Large intestine (tissue), 3 donors: ENCODE measurements around the gene ERCC6L2. TPM values are rescaled to one million over a fixed set of nuclear protein-coding genes. Genes with fewer than 3 reads are reported as not detected.

Experiments
- DNase-seq, 2 donors: peaks; one replicate each; pipeline versions ENCODE4 v3.0.0 to v3.0.0-alpha.2; 2013
- H3K27ac ChIP-seq: one replicate; pipeline ENCODE4 v1.5.1; 2013; ENCODE audit warnings: low read length
- H3K27me3 ChIP-seq: 2 replicates; pipeline ENCODE4 v1.6.1; 2013; ENCODE audit warnings: low read length; ENCODE audit not compliant: control insufficient read depth, insufficient read depth
- H3K36me3 ChIP-seq: 2 replicates; pipeline ENCODE4 v1.6.1; 2013; ENCODE audit warnings: low read length; ENCODE audit not compliant: control insufficient read depth, insufficient read depth
- H3K4me1 ChIP-seq: one replicate; pipeline ENCODE4 v1.6.1; 2013; ENCODE audit warnings: low read length; ENCODE audit not compliant: control insufficient read depth, insufficient read depth
- H3K4me3 ChIP-seq: one replicate; pipeline ENCODE4 v1.5.1; 2013; ENCODE audit warnings: low read length
- H3K9me3 ChIP-seq: one replicate; pipeline ENCODE4 v1.6.1; 2013; ENCODE audit warnings: mild to moderate bottlenecking, low read depth, low read length, moderate library complexity; ENCODE audit not compliant: control insufficient read depth
- WGBS: methylation state at CpG from one replicate; pipeline ENCODE4 v1.1.5; 2013; ENCODE audit warnings: low lambda C conversion rate; ENCODE audit not compliant: insufficient coverage; 5-methylcytosine and 5-hydroxymethylcytosine counted together
- polyA plus RNA-seq: library from polyadenylated mRNA; unstranded; fragments of 120-200 nt; gene quantifications from one replicate; pipeline ENCODE4 v1.2.1, GENCODE V29; 2013

The ERCC6L2 gene
- polyA plus RNA-seq, 1 donor: 29.2 TPM

DNA sequence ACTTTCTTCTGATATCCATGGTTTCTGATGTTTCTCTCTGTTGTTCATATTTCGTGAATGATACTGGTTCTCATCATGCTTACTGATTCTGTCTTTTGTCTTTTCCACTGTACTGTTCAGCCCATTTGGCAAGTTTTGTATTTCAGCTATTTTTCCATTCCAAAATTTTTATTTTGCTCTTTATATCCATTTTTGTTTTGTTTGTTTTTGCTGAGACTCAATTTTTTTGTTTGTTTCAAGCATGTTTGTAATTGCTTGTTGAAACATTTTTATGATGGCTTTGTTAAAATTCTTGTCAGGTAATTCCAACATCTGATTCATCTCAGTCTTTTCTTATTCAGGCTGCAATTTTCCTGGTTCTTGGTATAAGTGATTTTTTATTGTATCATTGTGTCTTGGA lies 64.0 kb downstream of the ERCC6L2 start:
- Histone ChIP-seq H3K36me3 (peaks cover 39% of the 10 kb centered on the region), H3K9me3 (peaks cover 13% of the 10 kb centered on the region), H3K4me3 (no peak overlapping the region), H3K27me3 (no peaks in the 10 kb centered on the region), H3K27ac (no peak overlapping the region), H3K4me1 (no peaks in the 10 kb centered on the region)
- DNase-seq: no peak
- WGBS: no CpG with 5 or more reads among the region's 1 CpG

DNA sequence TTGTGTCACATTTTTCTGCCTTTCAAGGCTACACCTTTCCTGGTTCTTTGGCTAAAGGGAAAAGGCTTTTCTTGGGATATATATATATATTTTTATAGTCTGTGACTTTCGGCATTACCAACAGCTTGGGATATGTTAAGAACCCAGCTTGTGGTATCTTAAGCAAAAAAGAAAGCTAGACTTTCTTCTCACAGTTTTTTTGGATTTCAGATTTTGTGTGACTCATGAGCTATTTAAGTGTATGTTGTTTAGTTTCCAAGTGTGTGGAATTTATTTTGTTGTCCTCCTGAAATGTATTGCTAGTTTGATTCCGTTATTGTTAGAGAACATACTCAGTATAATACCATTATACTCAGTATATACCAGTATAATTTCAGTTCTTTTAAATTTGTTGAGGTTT lies 64.8 kb downstream of the ERCC6L2 start:
- 100% methylated on average over 2 of the region's 2 CpGs for WGBS
- H3K27me3 ChIP-seq: no peaks in the 10 kb centered on the region

DNA sequence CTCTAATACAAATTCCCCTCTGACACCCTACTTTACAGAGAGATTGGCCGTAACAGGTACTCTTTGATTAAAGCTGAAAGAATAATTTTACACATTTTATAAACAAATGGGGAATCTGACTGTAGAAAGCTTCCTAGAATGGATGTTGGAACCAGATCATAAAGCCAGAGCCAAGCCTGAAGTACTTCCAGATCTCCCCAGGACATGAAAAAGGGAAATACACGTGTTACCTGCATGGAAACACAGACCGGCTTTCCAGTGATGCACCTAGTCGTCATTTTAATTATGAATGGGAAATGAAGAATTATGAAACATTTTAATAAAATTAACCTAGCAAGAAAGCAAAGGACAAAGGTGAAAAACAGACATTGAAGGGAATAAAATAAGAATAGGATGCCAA lies 66.5 kb downstream of the ERCC6L2 start:
- H3K9me3 ChIP-seq: peaks cover 13% of the 10 kb centered on the region
- H3K36me3 ChIP-seq: peaks cover 35% of the 10 kb centered on the region
- no peaks in the 10 kb centered on the region for H3K4me1 ChIP-seq
- DNase-seq: no peak
- no peak overlapping the region for H3K27ac ChIP-seq
- WGBS: 83% methylated on average over 1 of the region's 4 CpGs
- H3K27me3 ChIP-seq: no peaks in the 10 kb centered on the region
- H3K4me3 ChIP-seq: no peak overlapping the region

More for the DNA sequence above, 64.8 kb downstream of the ERCC6L2 start:
- H3K36me3 ChIP-seq: peaks cover 38% of the 10 kb centered on the region
- no peak overlapping the region for H3K27ac ChIP-seq
- H3K4me1 ChIP-seq: no peaks in the 10 kb centered on the region
- no peak overlapping the region for H3K4me3 ChIP-seq
- no peak for DNase-seq
- H3K9me3 ChIP-seq: peaks cover 13% of the 10 kb centered on the region

DNA sequence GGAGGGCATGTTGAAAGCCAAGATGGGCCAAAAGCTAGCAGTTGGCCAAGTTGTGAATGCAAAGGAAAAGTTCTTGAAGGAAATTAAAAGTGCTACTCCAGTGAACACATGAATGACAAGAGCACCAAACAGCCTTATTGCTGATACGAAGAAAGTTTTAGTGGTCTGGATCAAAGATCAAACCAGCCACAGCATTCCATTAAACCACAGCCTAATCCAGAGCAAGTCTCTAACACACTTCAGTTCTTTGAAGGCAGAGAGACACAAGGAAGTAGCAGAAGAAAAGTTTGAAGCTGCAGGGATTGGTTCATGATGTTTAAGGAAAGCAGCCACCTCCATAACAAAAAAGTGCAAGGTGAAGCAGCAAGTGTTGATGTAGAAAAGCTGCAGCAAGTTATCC lies 71.6 kb downstream of the ERCC6L2 start:
- no peaks in the 10 kb centered on the region for H3K4me1 ChIP-seq
- no CpG with 5 or more reads among the region's 1 CpG for WGBS
- H3K36me3 ChIP-seq: peaks cover 21% of the 10 kb centered on the region
- no peak overlapping the region for H3K4me3 ChIP-seq
- no peak for DNase-seq
- H3K27ac ChIP-seq: no peak overlapping the region
- no peaks in the 10 kb centered on the region for H3K27me3 ChIP-seq
- H3K9me3 ChIP-seq: peaks cover 11% of the 10 kb centered on the region

DNA sequence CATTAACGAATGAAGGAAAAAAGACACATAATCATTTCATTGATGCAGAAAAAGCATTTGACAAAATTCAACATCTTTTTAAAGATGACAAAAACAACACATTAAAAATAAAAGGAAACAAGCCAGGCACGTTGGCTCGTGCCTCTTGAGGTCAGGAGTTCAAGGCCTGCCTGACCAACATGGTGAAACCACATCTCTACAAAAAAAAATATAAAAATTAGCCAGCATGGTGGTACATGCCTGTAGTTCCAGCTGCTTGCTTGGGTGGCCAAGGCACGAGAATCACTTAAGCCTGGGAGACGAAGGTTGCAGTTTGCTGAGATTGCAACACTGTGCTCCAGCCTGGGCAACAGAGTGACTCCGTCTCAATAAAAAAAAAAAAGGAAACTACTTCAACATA lies 77.0 kb downstream of the ERCC6L2 start:
- peaks cover 17% of the 10 kb centered on the region for H3K36me3 ChIP-seq
- H3K27me3 ChIP-seq: no peaks in the 10 kb centered on the region
- no peak for DNase-seq
- 100% methylated on average over 3 of the region's 6 CpGs for WGBS
- no peaks in the 10 kb centered on the region for H3K4me1 ChIP-seq
- H3K9me3 ChIP-seq: peaks cover 11% of the 10 kb centered on the region
- no peak overlapping the region for H3K4me3 ChIP-seq
- no peak overlapping the region for H3K27ac ChIP-seq

DNA sequence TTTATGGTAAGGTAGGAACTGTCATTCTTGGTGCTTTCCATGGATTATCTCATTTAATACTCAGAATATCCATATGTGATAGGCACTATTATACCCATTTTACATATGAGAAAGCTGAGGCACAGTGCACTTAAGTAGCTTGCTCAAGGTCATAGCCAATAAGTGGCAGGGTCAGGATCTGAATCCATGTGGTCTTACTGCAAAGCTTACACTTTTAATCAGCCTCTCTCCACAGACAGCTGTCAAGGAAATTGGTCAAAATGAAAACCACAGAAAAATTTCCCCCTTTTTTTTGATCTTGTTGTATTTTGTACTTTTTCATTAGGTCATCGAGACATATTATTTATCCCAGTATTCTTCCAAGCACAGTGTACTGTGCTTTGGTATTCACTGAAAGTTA lies 78.5 kb downstream of the ERCC6L2 start:
- Histone ChIP-seq H3K27ac (no peak overlapping the region), H3K4me3 (no peak overlapping the region), H3K9me3 (peaks cover 3% of the 10 kb centered on the region), H3K36me3 (peaks cover 16% of the 10 kb centered on the region), H3K27me3 (no peaks in the 10 kb centered on the region), H3K4me1 (no peaks in the 10 kb centered on the region)
- DNase-seq: no peak
- WGBS: 100% methylated on average over 1 of the region's 1 CpG

DNA sequence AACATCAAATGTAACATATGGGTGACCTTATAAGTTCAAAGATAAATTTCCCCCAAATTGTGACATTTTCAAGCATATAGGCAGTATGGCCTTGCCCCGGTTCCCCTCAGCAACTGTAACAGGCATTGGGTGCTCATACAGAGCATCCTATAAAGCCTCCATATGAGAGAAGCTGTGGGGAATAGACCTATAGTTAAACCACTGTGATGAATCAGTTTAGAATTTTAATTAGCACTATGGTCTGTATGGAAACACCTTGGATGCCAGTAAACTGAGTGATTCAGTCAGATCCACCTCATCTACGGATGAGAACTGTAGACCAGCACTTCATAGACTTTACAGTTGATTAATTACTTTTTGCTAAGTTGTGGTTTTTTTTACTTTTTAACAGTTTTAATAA lies 79.4 kb downstream of the ERCC6L2 start:
- Histone ChIP-seq H3K36me3 (peaks cover 16% of the 10 kb centered on the region), H3K27ac (no peak overlapping the region), H3K27me3 (no peaks in the 10 kb centered on the region), H3K9me3 (no peaks in the 10 kb centered on the region), H3K4me3 (no peak overlapping the region), H3K4me1 (no peaks in the 10 kb centered on the region)
- 100% methylated on average over 1 of the region's 2 CpGs for WGBS
- DNase-seq: no peak

DNA sequence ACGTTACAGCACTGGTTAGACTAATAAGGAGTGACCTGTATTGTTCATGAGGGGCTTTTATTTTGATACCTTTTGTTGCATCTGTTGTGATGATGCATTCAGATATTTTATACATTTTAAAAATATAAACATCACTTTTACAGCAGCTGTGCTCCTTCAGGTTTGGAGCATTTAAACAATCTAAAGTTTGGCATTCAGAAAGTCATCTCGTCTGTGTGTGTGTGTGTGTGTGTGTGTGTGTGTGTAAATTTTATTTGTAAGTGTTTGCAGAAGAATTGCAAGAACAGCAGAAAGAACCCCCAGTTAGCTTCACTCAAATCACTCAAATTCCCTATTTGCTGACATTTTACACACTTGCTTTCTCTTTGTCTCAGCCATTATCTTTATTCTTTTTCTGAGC lies 87.4 kb downstream of the ERCC6L2 start:
- no peaks in the 10 kb centered on the region for H3K9me3 ChIP-seq
- no CpG with 5 or more reads among the region's 2 CpGs for WGBS
- no peak overlapping the region for H3K4me3 ChIP-seq
- DNase-seq: no peak
- peaks cover 7% of the 10 kb centered on the region for H3K36me3 ChIP-seq
- no peak overlapping the region for H3K27ac ChIP-seq
- H3K4me1 ChIP-seq: no peaks in the 10 kb centered on the region
- no peaks in the 10 kb centered on the region for H3K27me3 ChIP-seq

DNA sequence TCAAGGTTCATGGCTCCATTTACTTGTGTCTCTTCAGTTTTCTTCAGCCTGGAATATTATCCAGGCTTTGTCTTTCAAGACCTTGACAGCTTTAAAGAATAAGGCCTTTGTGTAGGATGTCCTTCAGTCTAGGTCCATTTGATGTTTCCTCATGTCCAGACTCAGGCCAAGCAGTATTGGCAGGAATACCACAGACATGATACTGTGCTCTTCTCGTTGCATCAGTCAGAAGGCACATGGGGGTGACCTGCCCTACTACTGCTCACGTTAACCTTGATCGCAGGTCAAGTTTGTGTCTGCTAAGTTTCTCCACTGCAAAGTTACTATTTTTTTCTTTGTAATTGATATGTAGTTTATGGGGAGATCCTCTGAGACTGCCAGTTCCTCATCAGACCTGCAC lies 88.2 kb downstream of the ERCC6L2 start:
- Histone ChIP-seq H3K9me3 (no peaks in the 10 kb centered on the region), H3K4me3 (no peak overlapping the region), H3K27me3 (no peaks in the 10 kb centered on the region), H3K27ac (no peak overlapping the region), H3K36me3 (peaks cover 7% of the 10 kb centered on the region), H3K4me1 (no peaks in the 10 kb centered on the region)
- no peak for DNase-seq
- WGBS: no CpG with 5 or more reads among the region's 3 CpGs

DNA sequence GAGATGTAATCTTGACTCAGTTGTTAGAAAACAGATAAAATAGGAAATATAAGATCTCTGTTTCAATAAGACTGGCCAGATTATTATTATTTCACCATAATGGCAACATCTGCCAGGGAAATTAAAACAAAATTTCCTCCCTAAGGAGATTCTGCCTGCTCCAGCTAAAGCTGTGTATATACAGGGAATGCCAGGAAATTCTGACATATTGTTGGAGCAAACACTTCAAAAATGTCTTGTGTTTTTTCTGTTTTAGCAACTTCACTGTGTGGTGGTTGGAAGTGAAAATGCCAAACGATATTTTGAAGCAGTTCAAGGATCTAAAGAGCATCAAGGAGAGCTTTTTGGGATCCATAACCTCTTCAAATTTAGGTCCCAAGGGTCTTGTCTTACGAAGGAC lies 90.8 kb downstream of the ERCC6L2 start:
- Histone ChIP-seq H3K36me3 (peaks cover 12% of the 10 kb centered on the region), H3K4me1 (no peaks in the 10 kb centered on the region), H3K4me3 (no peak overlapping the region), H3K9me3 (no peaks in the 10 kb centered on the region), H3K27ac (no peak overlapping the region), H3K27me3 (no peaks in the 10 kb centered on the region)
- WGBS: 60% methylated on average over 1 of the region's 2 CpGs
- no peak for DNase-seq

DNA sequence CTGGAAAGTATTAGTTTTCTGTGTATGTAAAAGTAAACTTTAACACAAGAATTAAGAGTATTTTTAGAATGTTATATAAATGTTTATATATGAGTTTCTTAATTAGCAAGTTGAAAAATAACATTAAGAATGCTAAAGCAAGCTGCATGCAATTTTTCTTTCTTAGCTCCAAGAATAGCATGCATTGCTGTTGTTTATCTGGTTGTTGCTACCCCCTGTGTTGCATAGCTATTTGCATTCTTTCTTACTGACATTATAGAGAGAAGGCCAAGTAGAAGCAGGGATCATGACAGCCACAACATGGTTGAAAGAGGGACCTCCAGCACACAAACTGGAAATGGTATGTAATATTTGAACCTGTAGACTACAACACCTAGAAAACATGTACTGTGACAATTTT lies 94.8 kb downstream of the ERCC6L2 start:
- peaks cover 26% of the 10 kb centered on the region for H3K36me3 ChIP-seq
- no peak overlapping the region for H3K4me3 ChIP-seq
- H3K4me1 ChIP-seq: no peaks in the 10 kb centered on the region
- H3K9me3 ChIP-seq: no peaks in the 10 kb centered on the region
- no peaks in the 10 kb centered on the region for H3K27me3 ChIP-seq
- H3K27ac ChIP-seq: no peak overlapping the region
- no peak for DNase-seq
